GM18505 (cell line): Measurements from ENCODE around the gene RETSAT.

Source experiments
- ATAC-seq: cut with Tn5 transposase; IDR thresholded peaks from one replicate; pipeline ENCODE4 v1.9.1; 2021; ENCODE audit not compliant: unreplicated experiment
- POLR2A ChIP-seq: IDR thresholded peaks from 4 replicates; pipeline ENCODE4 v1.6.1; 2011; ENCODE audit warnings: borderline replicate concordance; ENCODE audit not compliant: insufficient read depth, insufficient read length; ENCODE audit errors: extremely low read depth

RETSAT gene

DNA sequence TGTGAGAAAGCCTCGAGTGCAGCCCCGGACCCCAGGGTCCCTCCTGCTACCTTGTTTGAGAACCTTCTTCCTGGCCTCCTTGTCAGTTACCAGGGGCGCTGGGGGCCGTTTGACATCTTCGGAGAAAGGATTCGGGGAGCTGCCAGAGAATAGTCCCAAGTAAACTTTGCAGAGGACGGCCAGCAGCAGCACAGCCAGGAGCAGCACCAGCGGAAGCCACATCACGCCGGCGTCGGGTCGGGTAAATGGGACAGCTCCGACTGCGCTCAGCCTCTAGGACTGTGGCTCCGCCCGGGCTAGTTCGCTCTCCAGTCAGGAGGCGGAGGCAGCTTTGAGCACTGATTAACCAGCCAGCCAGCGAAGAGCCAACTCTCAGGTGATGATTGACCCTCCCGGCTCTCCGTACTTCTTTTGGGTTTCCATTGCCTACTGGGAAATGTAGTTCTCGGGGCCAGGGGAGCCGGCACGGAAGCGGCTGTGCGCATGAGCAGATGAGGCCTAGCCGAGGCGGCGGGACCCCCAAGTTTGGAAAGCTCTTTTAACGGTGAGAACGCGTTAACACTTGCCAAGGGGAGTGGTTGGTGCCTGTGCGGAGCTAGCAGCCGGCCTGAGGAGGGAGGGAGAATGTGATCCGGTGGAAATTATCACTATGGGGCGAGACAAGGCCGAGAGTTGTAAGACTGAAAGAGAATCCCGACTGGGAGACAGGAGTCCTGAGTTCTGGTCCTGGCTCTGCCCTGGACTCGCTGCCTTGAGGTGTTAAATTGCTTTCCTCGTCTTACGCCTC, at the start of gene RETSAT, which contains the start of gene ELMOD3:
TSS of gene RETSAT (minus strand) at position 243 of the 787 bp plus-strand sequence. CDS start at position 222, 21 bp downstream.
TSS of gene ELMOD3 (plus strand) at position 484 of the 787 bp plus-strand sequence. CDS start 2,430 bp downstream, outside the sequence.
- peak; percentile 96 for ATAC-seq
- peak; percentile 99 for TF ChIP-seq POLR2A

DNA sequence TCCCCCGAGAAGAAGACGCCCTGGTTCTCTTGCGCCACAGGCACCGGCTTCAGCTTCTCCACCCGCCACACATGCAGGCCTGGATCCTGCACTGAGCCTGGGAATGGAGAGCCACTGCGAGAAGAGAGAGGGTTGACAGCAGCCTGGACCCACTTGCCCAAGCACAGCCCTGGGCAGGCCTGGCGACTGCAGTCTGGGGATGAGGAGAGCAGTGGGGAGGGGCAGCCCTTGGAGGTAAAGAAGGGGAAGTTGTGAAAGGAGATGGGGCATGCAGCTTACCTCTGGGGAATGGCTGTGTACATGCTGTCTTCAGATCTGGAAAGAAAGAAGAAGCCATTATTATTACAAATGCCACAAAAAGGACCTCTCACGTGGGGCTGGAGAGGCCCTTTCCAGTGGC, 47.5 kb upstream of the RETSAT start:
- TF ChIP-seq POLR2A, result no peak
- ATAC-seq, result no peak

GRCh38 chr2:85401464-85401805, 47.1 kb upstream of the RETSAT start:
- no peak for ATAC-seq
- TF ChIP-seq POLR2A, result no peak

GRCh38 chr2:85400541-85401463, 46.5 kb upstream of the RETSAT start:
- ATAC-seq, result no peak
- no peak for TF ChIP-seq POLR2A

- ATAC-seq, result no peak
- TF ChIP-seq POLR2A, result no peak
Measured at GRCh38 chr2:85400023-85400422, 45.7 kb upstream of the RETSAT start.

DNA sequence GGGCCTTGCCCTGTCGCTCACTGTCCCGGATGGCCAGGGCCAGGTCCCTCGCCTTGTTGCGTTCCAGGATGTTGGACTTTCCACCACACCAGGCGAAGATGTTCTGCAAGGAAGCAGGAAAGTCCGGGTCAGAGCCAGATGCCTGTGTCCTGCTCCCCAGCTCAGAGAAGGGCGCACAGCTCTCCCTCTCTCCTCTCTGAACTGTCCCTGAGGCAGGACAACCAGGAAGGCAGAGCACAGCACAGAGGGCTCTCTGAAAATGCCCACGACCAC, 44.8 kb upstream of the RETSAT start:
- no peak for TF ChIP-seq POLR2A
- no peak for ATAC-seq

DNA sequence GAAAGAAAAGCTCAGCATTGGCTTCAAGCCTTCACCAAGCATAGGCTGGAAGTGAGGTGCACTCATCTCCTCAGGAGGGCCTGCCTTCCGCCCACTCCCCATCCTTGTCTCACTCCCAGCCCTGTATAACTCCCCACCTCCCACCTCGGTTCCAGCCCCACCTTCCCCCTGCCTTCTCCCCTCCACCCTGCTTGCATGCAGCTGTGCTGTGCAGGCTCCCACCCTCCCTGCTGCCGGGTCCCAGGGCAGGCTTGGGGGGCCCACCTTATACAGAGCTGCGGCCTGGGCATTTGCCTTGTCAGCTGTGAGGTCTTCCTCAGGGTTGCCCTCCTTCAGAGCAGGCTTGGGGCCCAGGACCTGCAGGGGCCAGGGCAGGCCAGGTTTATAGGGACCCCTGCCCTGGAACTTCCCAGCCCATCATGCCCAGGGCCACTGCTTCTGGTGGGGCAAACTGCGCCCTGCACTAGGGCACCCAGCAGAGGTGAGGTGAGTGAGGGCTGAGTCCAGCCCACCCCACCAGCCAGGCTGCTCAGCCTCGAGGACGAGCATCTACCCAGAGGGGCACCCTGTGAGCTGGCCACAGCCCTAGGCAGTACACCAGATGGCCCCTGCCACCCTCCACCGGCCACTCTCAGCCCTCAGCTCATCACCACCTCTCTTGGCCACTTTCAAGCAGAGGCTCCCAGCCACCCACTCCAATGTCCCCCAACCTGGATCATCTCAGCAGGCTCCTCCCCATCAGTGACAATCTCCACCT, 44.3 kb upstream of the RETSAT start:
- TF ChIP-seq POLR2A, result no peak
- ATAC-seq, result no peak

- ATAC-seq, result no peak
- no peak for TF ChIP-seq POLR2A
Measured at GRCh38 chr2:85397925-85398331, 43.6 kb upstream of the RETSAT start.

DNA sequence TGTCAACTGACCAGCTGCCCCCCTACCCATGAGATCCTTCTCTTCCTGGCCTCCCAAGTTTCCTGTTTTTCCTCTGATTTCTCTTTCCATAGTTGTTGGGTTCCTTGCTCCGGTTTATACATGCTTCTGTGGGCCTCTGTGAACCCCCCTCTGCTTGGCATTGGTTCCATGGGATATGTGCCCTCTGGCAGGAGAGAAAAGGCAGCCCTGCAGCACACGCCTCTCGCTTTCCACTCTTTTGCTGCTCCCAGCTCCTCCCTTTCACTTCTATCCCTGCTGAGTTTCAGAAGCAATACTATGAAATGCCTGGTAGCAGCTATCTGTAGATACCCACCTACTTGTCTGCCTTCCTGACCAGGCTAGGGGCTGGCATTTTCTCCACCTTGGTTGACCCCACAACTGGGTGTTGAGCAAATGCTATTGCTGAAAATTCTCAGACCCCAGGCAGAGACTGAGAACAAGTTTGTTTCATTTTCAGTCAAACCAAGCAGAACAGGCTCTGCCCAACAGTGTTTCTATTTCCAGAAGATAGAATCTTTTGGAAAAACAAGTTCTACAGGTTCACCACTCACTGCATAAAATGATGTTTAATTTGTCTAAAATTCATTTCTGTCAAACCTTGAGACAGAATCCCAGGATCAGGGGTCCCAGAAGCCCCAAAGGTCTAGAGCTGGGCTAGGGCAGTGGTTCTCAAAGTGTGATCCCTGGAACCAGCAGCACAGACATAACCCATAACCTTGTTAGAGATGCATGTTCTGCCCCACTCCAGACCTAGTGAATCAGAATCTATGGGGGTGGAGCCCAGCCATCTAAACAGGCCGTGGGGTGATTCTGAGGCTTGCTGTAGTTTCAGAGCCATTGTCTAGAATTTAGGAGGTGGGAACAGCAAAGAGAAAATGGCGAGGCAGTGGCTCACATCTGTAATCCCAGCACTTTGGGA, 42.5 kb upstream of the RETSAT start:
- TF ChIP-seq POLR2A, result no peak
- ATAC-seq, result no peak

- no peak for ATAC-seq
- TF ChIP-seq POLR2A, result no peak
Measured at GRCh38 chr2:85395912-85396475, 41.7 kb upstream of the RETSAT start.

- no peak for ATAC-seq
Measured at GRCh38 chr2:85394976-85395375, 40.6 kb upstream of the RETSAT start.

GRCh38 chr2:85394261-85394681, 39.9 kb upstream of the RETSAT start:
- no peak for ATAC-seq
- TF ChIP-seq POLR2A, result no peak

More at GRCh38 chr2:85394976-85395375, 40.6 kb upstream of the RETSAT start:
- TF ChIP-seq POLR2A, result no peak
